Stomach (tissue), 9 donors: ENCODE data around the gene MCTP1. TPM values are rescaled to one million over a fixed set of nuclear protein-coding genes. Genes with fewer than 3 reads are reported as not detected.
A peak's percentile ranks its signal among the peaks of the same experiment; 100 is the strongest.

ENCODE experiments used
- DNase-seq, 2 donors: peaks; one replicate each; pipeline versions ENCODE4 v3.0.0 to v3.0.0-alpha.2; 2013 to 2019
- H3K27ac ChIP-seq, 5 donors: fragments of 200-600 bp in 4 of 5; sonication (generic) in 4 of 5; one replicate each; pipeline ENCODE4 v1.5.1; 2013 to 2019; ENCODE audit warnings: mild to moderate bottlenecking in 1 of 5, moderate library complexity in 1 of 5
- H3K27me3 ChIP-seq, 3 donors: fragments of 200-600 bp; sonication (generic); one replicate each; pipeline ENCODE4 v1.5.1; 2017 to 2019; ENCODE audit warnings: mixed run types in 1 of 3
- H3K36me3 ChIP-seq, 4 donors: fragments of 200-600 bp; sonication (generic); 1 replicate in 3 of 4; 2 replicates in 1 of 4; pipeline ENCODE4 v1.5.1; 2016 to 2019
- H3K4me1 ChIP-seq, 4 donors: fragments of 200-600 bp; sonication (generic); one replicate each; pipeline ENCODE4 v1.5.1; 2016 to 2019
- H3K4me3 ChIP-seq, 4 donors: fragments of 200-600 bp; sonication (generic) in 3 of 4; one replicate each; pipeline ENCODE4 v1.5.1; 2016 to 2019; ENCODE audit warnings: mild to moderate bottlenecking in 1 of 4
- H3K9me3 ChIP-seq, 4 donors: fragments of 200-600 bp; sonication (generic); one replicate each; pipeline ENCODE4 v1.5.1; 2016 to 2019
- EP300 ChIP-seq: sonication (generic); formaldehyde crosslinking; IDR thresholded peaks from one replicate; pipeline ENCODE4 v1.6.1; 2017; ENCODE audit warnings: antibody characterized with exemption
- POLR2A ChIP-seq, 4 donors: fragments of 450-650 bp; IDR thresholded peaks; one replicate each; pipeline ENCODE4 v1.6.1; 2016; ENCODE audit warnings: antibody characterized with exemption in 4 of 4, control low read depth in 2 of 4, mild to moderate bottlenecking in 1 of 4, moderate library complexity in 1 of 4
- POLR2AphosphoS5 ChIP-seq, 3 donors: sonication (generic); formaldehyde crosslinking; IDR thresholded peaks; one replicate each; pipeline ENCODE4 v1.6.1; 2016; ENCODE audit warnings: antibody characterized with exemption in 3 of 3
- WGBS, 5 donors: extraction: QIAGEN DNeasy Blood & Tissue Kit in 3 of 5; methylation state at CpG; one replicate each; pipeline versions ENCODE4 v1.1.5 to v1.1.7; 2013 to 2018; 5-methylcytosine and 5-hydroxymethylcytosine counted together
- intact Hi-C: fragments of 100-400 bp; cut with DNase I; formaldehyde crosslinking; loops from one replicate; pipeline ENCODE4 v1.15.1; 2023; ENCODE audit warnings: low total_unique reads
- polyA plus RNA-seq, 3 donors: library from polyadenylated mRNA; stranded (reverse); fragments of 200-250 nt; gene quantifications; one replicate each; pipeline ENCODE4 v1.2.3, GENCODE V29; 2013
- total RNA-seq, 5 donors: library from RNA; depleted of rRNA; stranded (reverse); fragments of >200 nt; gene quantifications; one replicate each; pipeline versions ENCODE4 v1.1.0 to v1.2.3, GENCODE V29; 2014 to 2016
- TF ChIP-seq, protein P1 (sequence below), 7 experiments: fragments of 450-650 bp in 4 of 7; fragments of 200-600 bp in 3 of 7; sonication (generic) in 3 of 7; IDR thresholded peaks; one replicate each; pipeline ENCODE4 v1.5.1; 2016 to 2019; ENCODE audit warnings: antibody characterized with exemption in 7 of 7, control low read depth in 2 of 7, mild to moderate bottlenecking in 1 of 7
- donor health status: healthy with polysubstance abuse.
- donor health status: Bipolar disorder and iron deficiency.
- donor health status: healthy.

MCTP1 gene
- total and polyA plus RNA-seq, 8 donors: 1.4 to 47.9 (median 11.3) TPM

DNA sequence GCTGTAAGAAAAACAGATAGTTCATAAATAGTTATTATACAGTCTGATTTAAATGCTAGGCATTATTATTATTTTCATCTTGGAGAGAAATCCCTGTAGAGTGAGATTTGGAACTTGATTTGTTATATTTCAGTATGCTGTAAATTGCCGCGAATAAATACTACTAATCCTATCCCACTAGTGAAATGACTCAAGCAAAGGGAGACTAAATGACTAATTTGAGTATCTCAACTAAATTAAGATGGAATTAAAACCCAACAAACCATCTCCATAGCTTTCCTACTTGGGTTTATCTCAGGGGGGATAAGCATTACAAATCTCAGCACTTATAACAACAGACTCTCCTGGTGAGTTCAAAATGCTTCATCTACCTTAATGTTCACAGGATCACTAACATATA lies 206.0 kb downstream of the MCTP1 start:
- TF ChIP-seq POLR2AphosphoS5 (IDR thresholded peaks at IDR 0.05) (no peak), POLR2A (IDR thresholded peaks at IDR 0.05) (no peak), EP300 (no peak)
- TF ChIP-seq, protein P1, sequence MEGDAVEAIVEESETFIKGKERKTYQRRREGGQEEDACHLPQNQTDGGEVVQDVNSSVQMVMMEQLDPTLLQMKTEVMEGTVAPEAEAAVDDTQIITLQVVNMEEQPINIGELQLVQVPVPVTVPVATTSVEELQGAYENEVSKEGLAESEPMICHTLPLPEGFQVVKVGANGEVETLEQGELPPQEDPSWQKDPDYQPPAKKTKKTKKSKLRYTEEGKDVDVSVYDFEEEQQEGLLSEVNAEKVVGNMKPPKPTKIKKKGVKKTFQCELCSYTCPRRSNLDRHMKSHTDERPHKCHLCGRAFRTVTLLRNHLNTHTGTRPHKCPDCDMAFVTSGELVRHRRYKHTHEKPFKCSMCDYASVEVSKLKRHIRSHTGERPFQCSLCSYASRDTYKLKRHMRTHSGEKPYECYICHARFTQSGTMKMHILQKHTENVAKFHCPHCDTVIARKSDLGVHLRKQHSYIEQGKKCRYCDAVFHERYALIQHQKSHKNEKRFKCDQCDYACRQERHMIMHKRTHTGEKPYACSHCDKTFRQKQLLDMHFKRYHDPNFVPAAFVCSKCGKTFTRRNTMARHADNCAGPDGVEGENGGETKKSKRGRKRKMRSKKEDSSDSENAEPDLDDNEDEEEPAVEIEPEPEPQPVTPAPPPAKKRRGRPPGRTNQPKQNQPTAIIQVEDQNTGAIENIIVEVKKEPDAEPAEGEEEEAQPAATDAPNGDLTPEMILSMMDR (IDR thresholded peaks at IDR 0.05): no peak
- 81 to 94% (median 86%) methylated on average over 2 of the region's 2 CpGs for WGBS, 5 donors
- H3K36me3 ChIP-seq: no peaks in the 10 kb centered on the region
- peak overlapping the region in 2 of 4 donors; percentile 43 to 44 for H3K4me3 ChIP-seq
- H3K27me3 ChIP-seq: no peaks in the 10 kb centered on the region
- H3K9me3 ChIP-seq: no peaks in the 10 kb centered on the region
- no peak overlapping the region for H3K27ac ChIP-seq
- intact Hi-C loops: no loop called here
- H3K4me1 ChIP-seq: peaks cover 0 to 17% (median 6%) of the 10 kb centered on the region in 4 donors
- no peak for DNase-seq

DNA sequence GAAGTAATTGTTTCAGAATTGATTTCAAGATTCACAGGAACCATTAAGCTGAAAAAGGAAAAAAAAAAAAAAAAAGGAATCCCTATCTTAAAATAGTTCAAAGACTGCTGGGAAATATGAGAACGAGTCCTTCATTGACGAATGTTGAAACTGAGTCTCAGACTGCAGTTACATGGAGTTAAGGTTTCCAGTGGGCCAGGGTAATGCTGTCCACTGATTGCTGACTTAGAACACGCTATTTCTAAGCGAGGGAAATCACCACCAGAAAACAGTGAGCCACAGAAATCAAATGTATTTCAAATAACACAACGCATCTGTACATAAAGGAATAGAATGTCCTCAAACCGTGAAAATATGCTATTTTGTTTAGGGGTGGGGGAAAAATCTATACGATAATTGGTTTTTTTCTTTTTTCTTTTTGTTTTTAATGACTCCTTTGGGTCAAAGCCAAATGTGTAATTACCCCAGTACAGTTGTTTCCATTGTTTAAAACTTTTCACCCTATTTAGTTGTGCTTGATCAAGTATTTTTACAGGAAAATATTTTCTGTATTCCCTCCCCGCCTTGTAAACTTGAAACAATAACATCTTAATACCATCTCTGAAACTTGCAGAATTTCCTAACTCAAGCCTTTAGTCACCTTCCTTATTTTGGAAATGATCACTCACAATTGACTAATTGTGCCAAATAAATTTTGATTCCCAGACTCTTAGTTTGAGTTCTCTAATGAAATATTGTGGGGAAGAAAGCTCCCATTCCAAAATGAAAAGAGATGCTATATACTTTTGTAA lies 208.3 kb downstream of the MCTP1 start:
- intact Hi-C loops: no loop called here
- no peaks in the 10 kb centered on the region for H3K9me3 ChIP-seq
- H3K27ac ChIP-seq: no peak overlapping the region
- no peaks in the 10 kb centered on the region for H3K27me3 ChIP-seq
- peaks cover 0 to 11% (median 3%) of the 10 kb centered on the region in 4 donors for H3K4me1 ChIP-seq
- no peak for DNase-seq
- H3K4me3 ChIP-seq: no peak overlapping the region
- WGBS, 5 donors: 58 to 67% (median 60%) methylated on average over 8 of the region's 8 CpGs
- TF ChIP-seq, protein P1 (IDR thresholded peaks at IDR 0.05): no peak
- no peaks in the 10 kb centered on the region for H3K36me3 ChIP-seq

DNA sequence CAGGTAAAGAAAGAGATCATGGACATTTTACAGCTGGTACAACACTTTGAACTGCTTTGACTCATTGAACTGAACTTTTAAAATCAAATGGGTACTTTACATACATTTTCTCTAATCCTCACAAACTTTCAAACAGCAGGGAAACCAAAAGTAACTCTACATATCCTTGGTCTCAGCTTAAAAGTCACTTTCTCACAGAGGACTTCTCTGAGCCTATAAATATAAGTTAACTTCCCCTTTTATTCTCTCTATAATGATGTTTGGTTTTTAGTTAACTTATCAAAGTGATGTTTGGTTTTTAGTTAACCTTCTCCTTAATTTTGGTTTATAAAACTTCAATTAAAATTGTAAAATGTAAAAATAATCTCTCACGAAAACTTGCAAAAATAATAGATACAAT lies 209.8 kb downstream of the MCTP1 start:
- Histone ChIP-seq H3K4me1 (peaks cover 0 to 22% (median 0%) of the 10 kb centered on the region in 4 donors), H3K36me3 (no peaks in the 10 kb centered on the region), H3K27ac (no peak overlapping the region), H3K27me3 (no peaks in the 10 kb centered on the region), H3K9me3 (no peaks in the 10 kb centered on the region), H3K4me3 (no peak overlapping the region)
- TF ChIP-seq, protein P1 (IDR thresholded peaks at IDR 0.05): no peak
- TF ChIP-seq POLR2AphosphoS5 (IDR thresholded peaks at IDR 0.05) (no peak), EP300 (no peak), POLR2A (IDR thresholded peaks at IDR 0.05) (no peak)
- WGBS, 5 donors: 88 to 96% (median 94%) methylated on average over 1 of the region's 1 CpG
- no peak for DNase-seq
- intact Hi-C loops: no loop called here

DNA sequence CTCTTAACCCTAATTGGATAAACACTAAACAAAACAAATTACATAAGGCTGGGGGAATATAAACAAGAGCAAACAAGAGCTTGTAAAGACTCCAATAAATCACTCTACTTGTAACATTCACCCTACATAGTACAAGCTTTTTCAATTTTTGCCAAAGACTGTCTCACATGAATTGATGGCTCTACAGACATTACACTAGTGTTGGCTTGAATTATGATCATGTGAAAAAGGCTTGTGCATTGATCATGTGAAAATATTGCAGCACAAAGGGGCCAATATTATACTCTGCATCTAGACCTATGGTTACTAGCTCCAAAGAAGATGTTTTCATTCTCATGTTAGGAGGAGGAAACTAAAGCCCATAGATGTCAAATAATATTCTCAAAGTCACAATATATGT lies 212.6 kb downstream of the MCTP1 start:
- H3K4me1 ChIP-seq: peaks cover 0 to 40% (median 0%) of the 10 kb centered on the region in 4 donors
- TF ChIP-seq POLR2AphosphoS5 (IDR thresholded peaks at IDR 0.05) (no peak), POLR2A (IDR thresholded peaks at IDR 0.05) (no peak), EP300 (no peak)
- TF ChIP-seq, protein P1 (IDR thresholded peaks at IDR 0.05): no peak
- H3K4me3 ChIP-seq: no peak overlapping the region
- no peak for DNase-seq
- H3K27ac ChIP-seq: no peak overlapping the region
- H3K27me3 ChIP-seq: no peaks in the 10 kb centered on the region
- no peaks in the 10 kb centered on the region for H3K9me3 ChIP-seq
- intact Hi-C loops: no loop called here
- H3K36me3 ChIP-seq: no peaks in the 10 kb centered on the region
